ENCODE data around the gene ALG14.
"Not testable (repeated sequence)": the region's sequence is repeated elsewhere in the genome, so short reads cannot be mapped to it uniquely, and the experiment has no call there.

The ALG14 gene

DNA sequence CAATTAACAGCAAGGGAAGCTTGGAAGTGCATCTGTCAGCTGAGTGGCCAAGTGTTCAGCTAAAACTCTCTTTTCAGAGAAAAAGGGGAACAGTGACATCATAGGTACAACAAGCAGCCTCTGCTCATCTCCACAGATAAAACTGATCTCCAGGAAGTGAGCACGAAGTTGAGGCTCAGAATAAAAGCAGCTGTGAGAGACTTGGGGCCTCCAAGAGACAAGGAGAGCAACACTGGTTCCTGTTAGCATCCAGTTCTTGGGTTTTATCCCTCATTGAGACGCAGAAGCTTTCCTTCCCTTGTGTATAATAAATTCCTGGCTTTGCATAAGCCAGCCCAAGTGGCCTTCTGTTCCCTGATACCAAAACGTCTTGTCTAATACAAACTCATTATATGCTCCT lies 125.9 kb downstream of the ALG14 start:
- Histone ChIP-seq H3K4me1 (ENCODE audit: insufficient read depth, poor library complexity, severe bottlenecking) (peaks cover 7% of the 10 kb centered on the region), H3K27me3 (ENCODE audit: insufficient read depth, poor library complexity, severe bottlenecking) (no peaks in the 10 kb centered on the region), H3K36me3 (ENCODE audit: low read depth) (no peaks in the 10 kb centered on the region), H3K4me3 (ENCODE audit: severe bottlenecking) (no peak overlapping the region), H3K9me3 (ENCODE audit: severe bottlenecking) (no peaks in the 10 kb centered on the region), H3K27ac (ENCODE audit: poor library complexity, severe bottlenecking) (no peak overlapping the region)
- no peak for TF ChIP-seq CTCF (IDR thresholded peaks at IDR 0.05; ENCODE audit: poor library complexity, severe bottlenecking)
- DNase-seq (ENCODE audit: low spot score) (no peak), ATAC-seq (ENCODE audit: low read depth) (no peak)

DNA sequence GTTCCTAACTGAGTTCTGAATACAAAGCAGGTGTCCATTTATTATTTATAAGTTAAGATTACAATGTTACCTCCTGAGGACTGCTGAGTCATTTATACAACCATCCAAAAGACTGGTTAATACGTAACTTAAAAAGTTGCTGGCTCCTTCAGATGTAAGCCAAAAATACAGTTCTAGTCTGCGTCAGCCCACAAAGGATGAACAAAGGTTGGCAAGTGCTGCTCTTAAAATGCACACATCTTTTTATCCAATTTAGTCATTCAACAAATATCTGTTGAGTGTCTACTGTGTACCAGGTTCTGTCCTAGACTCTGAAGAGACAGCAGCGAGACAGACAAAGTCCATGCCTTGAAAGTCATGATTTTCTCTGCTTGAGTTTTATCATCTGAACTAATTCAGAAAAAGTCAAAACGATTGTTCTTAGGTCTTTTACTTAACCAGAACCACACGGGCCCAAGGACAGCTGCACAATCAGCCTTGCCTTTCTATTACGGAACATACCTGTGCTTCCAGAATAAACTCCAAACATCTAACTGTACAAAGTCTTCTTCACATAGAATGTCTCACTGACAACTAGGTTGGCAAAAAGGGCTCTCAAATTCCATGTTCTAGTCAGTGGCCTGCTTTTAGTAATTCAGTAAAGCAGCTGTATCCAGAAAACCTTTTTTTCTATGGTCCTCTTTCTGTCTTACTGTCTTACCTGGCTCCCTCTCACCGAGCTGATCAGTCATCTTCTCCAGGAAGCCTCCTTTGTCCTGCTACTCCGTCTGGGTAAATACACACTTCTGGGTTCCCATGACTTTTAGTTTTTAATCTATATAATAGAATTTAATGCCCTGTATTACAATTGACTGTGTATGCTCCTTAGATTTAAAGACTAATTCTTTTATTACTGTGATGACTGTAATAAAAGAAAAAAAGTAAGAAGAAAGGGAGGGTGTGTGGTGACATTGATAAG lies 130.3 kb downstream of the ALG14 start:
- no peak for TF ChIP-seq CTCF (IDR thresholded peaks at IDR 0.05; ENCODE audit: poor library complexity, severe bottlenecking)
- Histone ChIP-seq H3K36me3 (ENCODE audit: low read depth) (no peaks in the 10 kb centered on the region), H3K9me3 (ENCODE audit: severe bottlenecking) (no peaks in the 10 kb centered on the region), H3K27ac (ENCODE audit: poor library complexity, severe bottlenecking) (no peak overlapping the region), H3K4me3 (ENCODE audit: severe bottlenecking) (no peak overlapping the region), H3K27me3 (ENCODE audit: insufficient read depth, poor library complexity, severe bottlenecking) (no peaks in the 10 kb centered on the region), H3K4me1 (ENCODE audit: insufficient read depth, poor library complexity, severe bottlenecking) (peaks cover 2% of the 10 kb centered on the region)
- ATAC-seq (ENCODE audit: low read depth) (no peak), DNase-seq (ENCODE audit: low spot score) (no peak)

DNA sequence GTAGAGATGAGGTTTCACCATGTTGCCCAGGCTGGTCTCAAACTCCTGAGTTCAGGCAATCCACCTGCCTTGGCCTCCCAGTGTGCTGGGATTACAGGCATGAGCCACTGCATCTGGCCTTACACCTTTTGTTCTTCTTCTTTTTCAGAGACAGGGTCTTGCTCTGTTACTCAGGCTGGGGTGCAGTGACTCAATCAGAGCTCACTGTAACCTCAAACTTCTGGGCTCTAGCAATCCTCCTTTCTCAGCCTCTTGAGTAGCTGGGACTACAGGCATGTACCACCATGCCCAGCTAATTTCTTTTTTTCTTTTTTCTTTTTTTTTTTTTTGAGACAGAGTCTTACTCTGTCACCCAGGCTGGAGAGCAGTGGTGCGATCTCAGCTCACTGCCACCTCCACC lies 131.3 kb downstream of the ALG14 start:
- H3K4me3 ChIP-seq (ENCODE audit: severe bottlenecking); H3K4me1 ChIP-seq (ENCODE audit: insufficient read depth, poor library complexity, severe bottlenecking); H3K9me3 ChIP-seq (ENCODE audit: severe bottlenecking); DNase-seq (ENCODE audit: low spot score); ATAC-seq (ENCODE audit: low read depth); H3K36me3 ChIP-seq (ENCODE audit: low read depth); H3K27ac ChIP-seq (ENCODE audit: poor library complexity, severe bottlenecking); H3K27me3 ChIP-seq (ENCODE audit: insufficient read depth, poor library complexity, severe bottlenecking): not testable (repeated sequence)

DNA sequence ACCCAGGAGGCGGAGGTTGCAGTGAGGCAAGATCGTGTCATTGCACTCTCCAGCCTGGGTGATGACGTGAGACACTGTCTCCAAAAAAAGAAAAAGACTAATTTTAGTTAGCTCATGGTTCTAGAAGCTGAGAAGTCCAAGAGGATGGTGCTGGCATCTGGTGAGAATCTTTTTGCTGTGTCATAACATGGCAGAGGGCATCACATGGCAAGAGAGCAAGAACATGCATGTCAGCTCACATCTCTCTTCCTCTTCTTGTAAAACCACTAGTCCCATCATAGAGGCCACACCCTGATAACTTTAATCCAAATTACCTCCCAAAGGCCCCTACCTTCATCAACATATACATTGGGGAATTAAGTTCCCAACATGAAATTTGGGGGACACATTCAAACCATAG lies 132.0 kb downstream of the ALG14 start:
- H3K27ac ChIP-seq (ENCODE audit: poor library complexity, severe bottlenecking) = no peak overlapping the region
- H3K4me3 ChIP-seq (ENCODE audit: severe bottlenecking) = no peak overlapping the region
- no peak for DNase-seq (ENCODE audit: low spot score)
- no peaks in the 10 kb centered on the region for H3K36me3 ChIP-seq (ENCODE audit: low read depth)
- no peak for ATAC-seq (ENCODE audit: low read depth)
- no peak for TF ChIP-seq CTCF (IDR thresholded peaks at IDR 0.05; ENCODE audit: poor library complexity, severe bottlenecking)
- H3K4me1 ChIP-seq (ENCODE audit: insufficient read depth, poor library complexity, severe bottlenecking) = peaks cover 8% of the 10 kb centered on the region
- no peaks in the 10 kb centered on the region for H3K9me3 ChIP-seq (ENCODE audit: severe bottlenecking)
- no peaks in the 10 kb centered on the region for H3K27me3 ChIP-seq (ENCODE audit: insufficient read depth, poor library complexity, severe bottlenecking)

DNA sequence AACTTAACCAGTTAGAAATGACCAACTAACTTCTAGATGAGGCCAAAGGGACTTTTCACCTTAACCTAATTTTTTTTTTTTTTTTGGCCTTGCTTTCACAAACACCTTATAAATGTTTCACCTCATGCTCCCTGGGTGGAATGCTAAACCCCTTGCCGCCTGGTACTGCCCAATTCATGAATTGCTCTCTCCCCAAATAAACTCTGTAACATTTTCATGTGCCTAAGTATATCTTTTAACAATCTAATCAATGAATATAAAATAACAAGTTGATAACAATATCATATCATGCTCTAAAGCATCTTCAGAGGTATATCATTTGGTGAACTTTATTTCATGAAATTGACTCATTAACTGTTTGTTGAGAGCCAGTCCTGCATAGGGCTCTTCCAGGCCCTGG lies 134.9 kb downstream of the ALG14 start:
- ATAC-seq (ENCODE audit: low read depth) (no peak), DNase-seq (ENCODE audit: low spot score) (no peak)
- H3K4me3 ChIP-seq (ENCODE audit: severe bottlenecking) = no peak overlapping the region
- no peak for TF ChIP-seq CTCF (IDR thresholded peaks at IDR 0.05; ENCODE audit: poor library complexity, severe bottlenecking)
- H3K27me3 ChIP-seq (ENCODE audit: insufficient read depth, poor library complexity, severe bottlenecking) = no peaks in the 10 kb centered on the region
- H3K4me1 ChIP-seq (ENCODE audit: insufficient read depth, poor library complexity, severe bottlenecking) = peaks cover 14% of the 10 kb centered on the region
- H3K27ac ChIP-seq (ENCODE audit: poor library complexity, severe bottlenecking) = no peak overlapping the region
- H3K9me3 ChIP-seq (ENCODE audit: severe bottlenecking) = no peaks in the 10 kb centered on the region
- H3K36me3 ChIP-seq (ENCODE audit: low read depth) = no peaks in the 10 kb centered on the region
